Measurements from ENCODE around the gene SEPTIN6. TPM values are rescaled to one million over a fixed set of nuclear protein-coding genes. Genes with fewer than 3 reads are reported as not detected.

Gene SEPTIN6
- total and polyA plus RNA-seq, 2 of the 4 experiments (the other 2 are of a cell fraction): 16.2 to 19.0 TPM

- H4K91ac ChIP-seq (ENCODE audit: insufficient read depth, low read depth, low read length): no peak overlapping the region
- DNase-seq: no peak
- H3K56ac ChIP-seq (ENCODE audit: extremely low read depth, insufficient read depth, low read length): no peak overlapping the region
- ChIA-PET CTCF (no interaction called here), POLR2A (ENCODE audit: unreplicated experiment) (no interaction called here)
- no peak overlapping the region for H3K23ac ChIP-seq (ENCODE audit: low read depth, low read length)
- no peak overlapping the region for H3K27ac ChIP-seq (ENCODE audit: insufficient read depth, low read length)
- no peaks in the 10 kb centered on the region for H3K79me1 ChIP-seq (ENCODE audit: low read depth in 1 of 2, low read length in 2 of 2)
- no peaks in the 10 kb centered on the region for H3K9me1 ChIP-seq (ENCODE audit: insufficient read depth, low read length)
- no peak overlapping the region for H4K8ac ChIP-seq (ENCODE audit: low read depth in 2 of 2, low read length in 2 of 2)
- no peaks in the 10 kb centered on the region for H4K20me1 ChIP-seq (ENCODE audit: insufficient read depth, low read length)
- in situ Hi-C loops (cut with MboI; ENCODE audit: low sequenced_read_pairs): no loop called here
- no peak overlapping the region for H4K5ac ChIP-seq (ENCODE audit: low read depth, low read length)
- H2BK5ac ChIP-seq (ENCODE audit: low read depth, low read length, poor library complexity, severe bottlenecking): no peak overlapping the region
- H3K4ac ChIP-seq (ENCODE audit: low read depth, low read length): no peak overlapping the region
- dilution Hi-C loops (cut with HindIII; ENCODE audit: low sequenced_read_pairs, unreplicated experiment): no loop called here
- H3K9me3 ChIP-seq (ENCODE audit: control insufficient read depth, insufficient read depth, low read length): no peaks in the 10 kb centered on the region
- no peak overlapping the region for H2AFZ ChIP-seq (replicated peaks; ENCODE audit: low read length, poor library complexity)
- no peak overlapping the region for H2AK5ac ChIP-seq (ENCODE audit: low read depth, low read length)
- no peak overlapping the region for H3K9ac ChIP-seq (ENCODE audit: low read depth, low read length)
- TF ChIP-seq RCOR1 (IDR thresholded peaks at IDR 0.05; ENCODE audit: insufficient replicate concordance, low read length) (no peak), MXI1 (IDR thresholded peaks at IDR 0.05; ENCODE audit: borderline replicate concordance, low read depth, low read length) (no peak), CEBPB (IDR thresholded peaks at IDR 0.05; ENCODE audit: low read depth, low read length) (no peak), RAD21 (IDR thresholded peaks at IDR 0.05; ENCODE audit: low read length) (no peak), NFE2L2 (IDR thresholded peaks at IDR 0.05; ENCODE audit: low read depth, low read length) (no peak), CTCF (conservative IDR thresholded peaks at IDR 0.05; ENCODE audit: low read depth, low read length) (no peak), ELK1 (IDR thresholded peaks at IDR 0.05; ENCODE audit: borderline replicate concordance, low read depth, low read length) (no peak), MAZ (IDR thresholded peaks at IDR 0.05; ENCODE audit: borderline replicate concordance, low read depth, low read length) (no peak), BHLHE40 (IDR thresholded peaks at IDR 0.05; ENCODE audit: low read depth, low read length) (no peak), RFX5 (IDR thresholded peaks at IDR 0.05; ENCODE audit: low read depth, low read length) (no peak), MAFK (IDR thresholded peaks at IDR 0.05; ENCODE audit: low read depth, low read length) (no peak), CHD1 (IDR thresholded peaks at IDR 0.05; ENCODE audit: low read depth, low read length) (no peak), POLR2A (IDR thresholded peaks at IDR 0.05; ENCODE audit: low read depth, low read length) (no peak), FOS (IDR thresholded peaks at IDR 0.05; ENCODE audit: low read depth, low read length) (no peak), SMC3 (IDR thresholded peaks at IDR 0.05; ENCODE audit: low read depth, low read length) (no peak)
- TF ChIP-seq, protein P1, sequence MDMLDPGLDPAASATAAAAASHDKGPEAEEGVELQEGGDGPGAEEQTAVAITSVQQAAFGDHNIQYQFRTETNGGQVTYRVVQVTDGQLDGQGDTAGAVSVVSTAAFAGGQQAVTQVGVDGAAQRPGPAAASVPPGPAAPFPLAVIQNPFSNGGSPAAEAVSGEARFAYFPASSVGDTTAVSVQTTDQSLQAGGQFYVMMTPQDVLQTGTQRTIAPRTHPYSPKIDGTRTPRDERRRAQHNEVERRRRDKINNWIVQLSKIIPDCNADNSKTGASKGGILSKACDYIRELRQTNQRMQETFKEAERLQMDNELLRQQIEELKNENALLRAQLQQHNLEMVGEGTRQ (IDR thresholded peaks at IDR 0.05; ENCODE audit: low read depth, low read length): no peak
- no peak overlapping the region for H2BK20ac ChIP-seq (ENCODE audit: low read depth, low read length)
- no peaks in the 10 kb centered on the region for H3K4me1 ChIP-seq (ENCODE audit: control insufficient read depth, insufficient read depth, low read length)
- no peak overlapping the region for H2BK120ac ChIP-seq (ENCODE audit: low read depth, low read length)
- intact Hi-C loops (cut with micrococcal nuclease): no loop called here
- H3K4me2 ChIP-seq (ENCODE audit: low read depth, low read length): no peak overlapping the region
- H2BK15ac ChIP-seq (ENCODE audit: low read depth, low read length): no peak overlapping the region
- no peak overlapping the region for H3K14ac ChIP-seq (replicated peaks; ENCODE audit: low read depth, low read length)
- no peaks in the 10 kb centered on the region for H3K36me3 ChIP-seq (ENCODE audit: control insufficient read depth, insufficient read depth, low read length)
- no peak overlapping the region for H3K4me3 ChIP-seq (ENCODE audit: insufficient read depth, low read depth, low read length)
- WGBS, 2 experiments (ENCODE audit: extremely low coverage in 2 of 2, insufficient read length in 1 of 2): no CpG with 5 or more reads among the region's 5 CpGs
- no peak overlapping the region for H3K18ac ChIP-seq (ENCODE audit: low read depth, low read length)
- ATAC-seq (ENCODE audit: low read depth): no peak
- no peak overlapping the region for H2AK9ac ChIP-seq (replicated peaks; ENCODE audit: low read depth, low read length, poor library complexity)
- peaks cover 4% of the 10 kb centered on the region; the same call in 1 of the 2 replicates for H3K27me3 ChIP-seq (ENCODE audit: control insufficient read depth, insufficient read depth, low read length)
- BruUV-seq (replicated peaks): no TSS peak
Measured at GRCh38 chrX:119706616-119707015, 13.6 kb upstream of the SEPTIN6 start.

All from IMR-90 (cell line).